ENCODE results near the gene ATF7IP2.
A peak's percentile ranks its signal among the peaks of the same experiment; 100 is the strongest.
"Not testable (repeated sequence)": the region's sequence is repeated elsewhere in the genome, so short reads cannot be mapped to it uniquely, and the experiment has no call there.

The ATF7IP2 gene

DNA sequence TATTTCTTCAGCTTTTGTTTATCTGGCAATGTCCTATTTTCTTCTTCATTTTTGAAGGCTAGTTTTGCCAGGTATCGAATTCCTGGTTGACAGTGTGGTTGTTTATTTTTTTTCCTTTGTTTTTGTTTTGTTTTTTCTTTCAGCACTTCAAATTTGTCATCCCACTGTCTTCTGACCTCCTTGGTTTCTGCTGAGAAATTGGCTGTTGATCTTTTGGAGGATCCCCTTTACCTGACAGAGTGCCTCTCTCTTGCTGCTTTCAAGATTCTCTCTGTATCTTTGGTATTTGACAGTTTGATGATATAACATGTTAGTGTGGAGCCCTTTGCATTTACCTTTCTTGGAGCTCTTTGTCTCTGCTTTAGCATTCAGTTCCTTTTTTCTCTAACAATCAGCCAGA lies 9.6 kb upstream of the ATF7IP2 start:
- no peak for DNase-seq

DNA sequence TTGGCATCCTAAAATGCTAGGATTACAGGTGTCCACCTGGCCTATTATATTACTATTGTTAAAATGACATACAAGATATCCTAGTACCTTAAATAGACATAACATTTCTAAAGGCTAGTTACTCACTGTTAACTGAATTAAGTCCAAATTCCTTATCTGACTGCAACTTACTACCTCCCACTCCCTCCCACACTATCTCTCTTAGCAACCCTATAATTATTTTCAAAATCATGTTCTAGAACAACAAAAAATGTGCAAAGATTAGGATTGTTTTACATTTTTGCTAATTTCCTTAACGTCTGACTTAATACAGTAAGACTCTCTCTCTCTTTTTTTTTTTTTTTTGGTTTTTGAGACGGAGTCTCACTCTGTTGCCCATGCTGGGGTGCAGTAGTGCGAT lies 2.2 kb upstream of the ATF7IP2 start:
- DNase-seq: no peak

DNA sequence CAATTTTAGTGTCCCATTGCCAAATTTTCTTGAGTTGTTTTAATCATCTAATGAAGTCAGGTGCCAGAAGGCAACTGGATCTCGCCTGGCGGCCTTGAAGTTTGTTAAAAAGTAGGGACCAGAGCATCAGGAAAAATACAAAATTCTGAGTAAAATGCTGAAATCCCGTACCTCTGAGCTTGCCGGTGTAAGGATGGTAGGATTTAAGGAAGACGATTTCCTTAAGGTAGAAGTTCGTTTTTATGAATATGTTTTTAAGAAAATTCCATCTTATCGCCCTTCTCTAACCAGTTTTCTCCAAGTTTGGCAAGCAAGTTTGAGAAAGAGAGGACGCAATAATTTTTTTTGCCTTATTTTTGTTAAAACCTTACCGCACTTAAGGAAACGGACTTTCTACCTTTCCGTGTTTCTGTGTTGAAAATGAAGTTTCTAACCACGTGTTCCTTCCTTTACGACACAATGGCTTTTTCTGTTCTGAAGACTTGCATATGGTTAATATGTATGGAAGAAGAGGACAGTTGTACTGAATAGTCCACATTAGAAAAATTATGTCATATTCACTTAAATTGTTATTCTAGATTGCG lies 748 bp downstream of the ATF7IP2 start:
- peak in 1 of 5 experiments; percentile 74 for DNase-seq

DNA sequence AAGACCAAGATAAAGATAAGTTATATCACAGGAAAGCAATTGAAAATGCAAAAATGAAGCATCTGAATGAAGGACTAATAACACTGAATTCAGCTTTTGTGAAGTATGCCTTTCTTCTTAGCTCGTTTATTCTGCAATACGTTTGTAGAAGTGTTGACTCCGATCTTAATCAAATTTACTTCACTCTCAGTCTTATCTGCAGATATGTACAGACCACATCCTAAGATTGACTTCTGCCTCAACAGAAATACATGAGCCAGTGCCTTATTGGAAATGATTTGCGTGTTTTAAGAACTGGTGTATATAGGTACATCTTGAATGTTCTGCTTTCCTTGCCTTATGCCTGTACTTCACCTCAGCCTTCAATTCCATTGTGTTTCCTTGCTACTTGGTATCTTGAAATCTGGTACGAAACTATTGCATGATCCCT lies 1.3 kb downstream of the ATF7IP2 start:
- peak in 1 of 5 experiments; percentile 83 for DNase-seq

DNA sequence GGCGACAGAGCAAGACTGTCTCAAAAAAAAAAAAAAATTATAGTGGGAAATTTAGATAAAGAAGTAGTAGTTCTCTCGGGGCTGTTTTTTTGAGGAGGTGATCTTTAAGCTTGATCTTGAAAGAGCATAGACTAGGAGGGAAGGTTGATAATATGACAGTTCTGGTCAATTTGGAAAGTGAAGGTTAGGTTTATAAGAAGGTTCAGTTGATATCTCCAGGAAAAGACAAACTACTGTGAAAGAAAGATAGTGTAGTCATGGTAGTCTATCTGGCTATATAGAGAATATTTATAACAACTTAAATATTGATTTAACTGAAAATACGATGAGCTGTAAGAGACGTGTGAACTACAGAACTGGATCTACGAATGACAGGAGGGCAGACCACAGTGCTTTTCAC lies 3.1 kb downstream of the ATF7IP2 start:
- DNase-seq: no peak

DNA sequence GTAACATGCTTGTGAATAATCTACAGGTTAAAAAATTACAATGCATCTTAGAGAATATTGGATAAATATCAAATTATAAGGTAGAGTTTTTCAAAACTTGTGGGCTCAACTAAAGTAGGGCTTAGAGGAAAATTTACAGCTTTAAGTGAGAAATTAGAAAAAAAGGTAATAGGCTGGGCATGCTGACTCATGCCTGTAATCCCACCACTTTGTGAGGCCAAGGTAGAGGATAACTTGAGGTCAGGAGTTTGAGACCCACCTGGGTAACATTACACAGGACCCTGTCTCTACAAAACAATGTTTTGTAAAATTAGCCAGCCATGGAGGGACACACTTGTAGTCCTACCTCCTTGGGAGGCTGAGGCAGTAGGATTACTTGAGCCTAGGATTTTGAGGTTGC lies 4.5 kb downstream of the ATF7IP2 start:
- no peak for DNase-seq

DNA sequence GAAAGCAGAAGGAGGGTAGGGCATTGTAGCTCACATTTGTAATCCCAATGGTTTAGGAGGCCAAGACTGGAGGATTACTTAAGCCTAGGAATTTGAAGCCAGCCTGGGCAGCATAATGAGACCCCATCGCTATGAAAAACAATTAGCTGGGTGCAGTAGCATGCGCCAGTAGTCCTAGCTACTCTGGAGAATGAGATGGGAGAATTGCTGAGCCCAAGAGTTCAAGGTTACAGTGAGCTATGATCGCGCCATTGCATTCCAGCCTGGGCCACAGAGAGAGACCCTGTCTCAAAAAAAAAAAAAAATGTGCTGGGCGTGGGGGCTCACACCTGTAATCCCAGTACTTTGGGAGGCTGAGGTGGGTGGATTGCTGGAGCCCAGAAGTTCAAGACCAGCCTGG lies 5.0 kb downstream of the ATF7IP2 start:
- no peak for DNase-seq

DNA sequence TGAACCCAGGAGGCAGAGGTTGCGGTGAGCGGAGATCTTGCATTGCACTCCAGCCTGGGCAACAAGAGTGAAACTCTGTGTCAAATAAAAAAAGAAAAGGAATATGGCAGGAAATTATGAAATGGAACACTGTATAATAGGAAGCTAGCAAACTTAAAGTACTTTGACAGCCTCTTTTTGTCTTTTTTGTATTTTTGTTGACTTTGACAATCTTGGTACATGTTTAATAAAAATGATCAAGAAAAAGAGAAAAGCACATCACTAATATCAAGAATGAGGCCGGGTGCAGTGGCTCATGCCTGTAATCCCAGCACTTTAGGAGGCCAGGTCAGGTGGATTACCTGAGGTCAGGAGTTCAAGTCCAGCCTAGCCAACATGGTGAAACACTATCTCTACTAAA lies 5.5 kb downstream of the ATF7IP2 start:
- DNase-seq: no peak

DNA sequence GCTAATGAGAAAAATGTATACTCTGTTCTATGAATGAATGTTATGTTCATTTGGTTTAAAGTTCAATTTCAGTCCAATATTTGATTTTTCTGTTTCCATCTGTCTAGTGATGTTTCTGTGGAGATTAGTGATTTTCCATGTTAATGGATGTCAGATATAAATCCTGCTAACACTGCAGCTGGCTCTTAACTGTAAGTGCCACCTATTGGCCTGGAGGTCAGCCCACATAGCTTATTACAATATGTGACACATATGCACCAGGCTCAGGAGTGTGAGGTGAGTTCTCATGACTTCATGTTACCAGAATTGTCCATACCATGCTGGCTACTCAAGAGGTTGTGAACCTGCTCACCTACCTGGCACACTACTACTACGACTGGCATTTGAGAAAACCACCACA lies 17.1 kb downstream of the ATF7IP2 start:
- no peak for DNase-seq

DNA sequence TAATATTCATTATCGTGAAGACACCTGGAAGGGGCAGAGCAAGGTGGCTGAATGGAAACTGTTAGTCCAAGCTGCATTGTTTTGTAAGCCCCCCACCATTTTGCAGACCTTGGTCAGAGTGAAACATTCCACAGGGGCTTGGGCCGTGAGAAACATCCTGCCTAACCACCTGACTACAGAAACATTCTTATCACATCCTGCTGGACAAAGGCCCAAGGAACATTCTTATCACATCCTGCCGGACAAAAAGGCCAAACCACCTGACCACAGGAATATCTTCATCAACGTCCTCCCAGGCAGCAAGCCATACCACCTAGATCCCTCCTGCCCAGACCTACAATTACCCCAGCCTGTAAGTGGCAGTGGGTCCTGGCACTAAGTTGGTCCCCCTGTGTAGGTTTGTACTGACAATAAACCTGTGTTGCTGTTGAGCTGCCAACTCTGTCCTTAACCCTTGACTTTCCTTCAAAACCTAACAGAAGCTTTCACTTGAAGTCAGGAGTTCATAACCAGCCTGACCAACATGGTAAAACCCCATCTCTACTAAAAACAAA lies 19.6 kb downstream of the ATF7IP2 start:
- no peak for DNase-seq

DNA sequence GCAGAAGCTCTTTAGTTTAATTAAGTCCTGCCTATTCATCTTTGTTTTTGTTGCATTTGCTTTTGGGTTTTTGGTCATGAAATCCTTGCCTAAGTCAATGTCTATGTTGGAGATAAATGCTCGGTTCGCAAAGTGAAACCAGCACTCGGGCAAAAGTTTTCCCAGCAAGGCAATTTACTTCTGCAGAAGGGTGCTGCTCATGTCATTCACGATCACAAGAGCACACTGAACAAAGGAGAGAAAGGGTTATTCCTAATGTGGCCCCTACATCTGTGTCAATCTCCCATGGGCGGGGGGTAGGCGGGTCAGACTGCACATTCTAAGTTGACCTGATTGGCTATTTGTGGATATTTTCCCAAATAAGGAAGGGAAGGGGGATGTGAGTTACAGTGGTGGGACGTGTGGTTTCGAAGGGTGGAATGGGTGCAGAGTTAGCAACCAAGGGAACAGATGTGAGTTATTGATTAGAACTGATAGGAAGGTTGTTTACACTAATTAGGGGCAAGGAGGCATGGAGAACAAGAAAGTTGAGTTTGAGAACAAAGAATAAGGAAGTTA lies 23.0 kb downstream of the ATF7IP2 start:
- peak in 1 of 5 experiments; percentile 33 for DNase-seq

DNA sequence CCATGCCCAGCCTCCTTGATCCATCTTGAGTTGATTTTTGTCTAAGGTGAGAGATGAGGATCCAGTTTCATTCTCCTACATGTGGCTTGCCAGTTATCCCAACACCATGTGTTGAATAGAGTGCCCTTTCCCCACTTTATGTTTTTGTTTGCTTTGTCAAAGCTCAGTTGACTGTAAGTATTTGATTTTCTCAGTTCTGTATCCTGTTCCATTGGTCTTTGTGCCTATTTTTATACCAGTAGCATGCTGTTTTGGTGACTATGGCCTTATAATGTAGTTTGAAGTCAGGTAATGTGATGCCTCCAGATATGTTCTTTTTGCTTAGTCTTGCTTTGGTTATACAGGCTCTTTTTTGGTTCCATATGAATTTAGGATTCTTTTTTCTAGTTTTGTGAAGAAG lies 23.9 kb downstream of the ATF7IP2 start:
- DNase-seq: not testable (repeated sequence)

DNA sequence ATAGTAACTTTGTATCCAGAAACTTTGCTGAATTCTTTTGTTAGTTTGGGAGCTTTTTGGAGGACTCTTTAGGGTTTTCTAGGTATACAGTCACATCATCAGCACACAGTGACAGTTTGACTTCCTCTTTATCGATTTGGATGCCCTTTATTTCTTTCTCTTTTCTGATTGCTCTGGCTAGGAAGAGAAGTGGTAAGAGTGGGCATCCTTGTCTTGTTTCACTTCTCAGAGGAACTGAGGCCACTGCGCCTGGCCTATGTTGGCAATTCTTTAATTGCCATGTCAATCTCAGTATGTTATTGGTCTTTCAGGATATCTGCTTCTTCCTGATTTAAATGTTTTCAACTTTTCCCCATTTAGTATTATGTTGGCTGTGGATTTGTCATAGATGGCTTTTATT lies 24.6 kb downstream of the ATF7IP2 start:
- DNase-seq: no peak

DNA sequence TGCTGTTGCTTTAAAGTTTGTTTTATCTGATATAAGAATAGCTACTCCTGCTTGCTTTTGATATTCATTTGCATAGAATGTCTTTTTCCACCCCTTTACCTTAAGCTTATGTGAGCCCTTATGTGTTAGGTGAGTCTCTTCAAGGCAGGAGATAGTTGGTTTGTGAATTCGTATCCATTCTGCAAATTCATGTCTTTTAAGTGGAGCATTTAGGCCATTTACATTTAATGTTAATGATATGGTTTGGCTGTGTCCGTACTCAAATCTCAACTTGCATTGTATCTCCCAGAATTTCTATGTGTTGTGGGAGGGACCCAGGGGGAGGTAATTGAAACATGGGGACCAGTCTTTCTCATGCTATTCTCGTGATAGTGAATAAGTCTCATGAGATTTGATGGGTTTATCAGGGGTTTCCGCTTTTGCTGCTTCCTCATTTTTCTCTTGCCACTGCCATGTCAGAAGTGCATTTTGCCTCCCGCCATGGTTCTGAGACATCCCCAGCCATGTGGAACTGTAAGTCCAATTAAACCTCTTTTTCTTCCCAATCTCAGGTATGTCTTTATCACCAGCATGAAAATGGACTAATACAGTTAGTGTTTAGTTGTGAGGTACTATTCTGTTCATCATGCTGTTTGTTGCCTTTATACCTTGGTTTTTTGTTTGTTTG lies 27.2 kb downstream of the ATF7IP2 start:
- no peak for DNase-seq

DNA sequence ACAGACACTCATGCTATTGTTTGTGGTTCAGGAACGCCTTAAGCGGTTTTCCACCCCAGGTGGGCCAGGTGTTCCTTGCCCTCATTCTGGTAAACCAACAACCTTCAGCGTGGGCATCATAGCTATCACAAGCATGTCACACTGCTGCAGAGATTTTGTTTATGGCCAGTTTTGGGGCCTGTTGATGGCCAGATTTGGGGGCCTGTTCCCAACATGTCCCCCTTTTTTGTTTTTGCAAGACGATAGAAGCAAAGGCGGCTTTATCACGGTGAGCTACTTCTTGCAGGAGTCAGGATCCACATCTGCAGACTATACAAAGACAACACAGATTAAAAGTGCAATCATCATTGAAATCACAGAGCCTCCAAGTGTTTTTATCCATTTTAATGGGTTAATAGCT lies 32.3 kb downstream of the ATF7IP2 start:
- DNase-seq: not testable (repeated sequence)

DNA sequence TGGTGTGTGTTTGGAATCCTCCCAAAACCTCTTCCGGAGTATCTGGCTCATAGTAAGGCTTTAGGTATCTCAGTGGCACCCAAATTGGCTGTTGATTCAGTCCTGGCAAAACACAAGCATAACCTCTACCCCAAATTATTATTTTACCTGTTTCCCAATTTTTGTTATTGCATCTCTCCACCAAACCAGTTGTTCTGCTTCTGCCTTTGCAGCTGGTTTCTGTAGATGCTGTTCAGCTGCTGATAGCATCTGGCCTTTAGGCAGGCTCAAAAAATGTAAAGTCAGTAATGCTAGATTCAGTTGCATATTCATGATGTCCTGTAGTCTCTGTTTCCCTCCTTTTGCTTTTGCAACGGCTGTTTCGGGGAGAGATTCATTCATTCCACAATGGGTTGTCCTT lies 33.8 kb downstream of the ATF7IP2 start:
- no peak for DNase-seq

DNA sequence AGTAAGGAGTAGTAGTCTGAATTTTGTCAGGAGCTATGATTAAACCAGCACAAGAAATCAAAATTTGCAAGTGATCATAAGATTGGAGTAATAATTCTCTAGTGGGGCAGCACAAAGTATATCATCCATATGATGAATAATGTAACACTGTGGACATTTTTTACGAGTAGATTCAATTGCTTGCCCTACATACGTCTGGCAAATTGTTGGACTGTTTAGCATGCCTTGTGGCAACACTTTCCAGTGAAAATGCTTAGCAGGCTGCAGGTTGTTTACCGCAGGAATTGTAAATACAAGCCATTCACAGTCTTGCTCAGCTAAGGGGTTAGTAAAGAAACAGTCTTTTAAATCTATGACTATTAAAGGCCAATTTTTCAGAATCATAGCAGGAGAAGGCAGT lies 35.7 kb downstream of the ATF7IP2 start:
- DNase-seq: no peak

DNA sequence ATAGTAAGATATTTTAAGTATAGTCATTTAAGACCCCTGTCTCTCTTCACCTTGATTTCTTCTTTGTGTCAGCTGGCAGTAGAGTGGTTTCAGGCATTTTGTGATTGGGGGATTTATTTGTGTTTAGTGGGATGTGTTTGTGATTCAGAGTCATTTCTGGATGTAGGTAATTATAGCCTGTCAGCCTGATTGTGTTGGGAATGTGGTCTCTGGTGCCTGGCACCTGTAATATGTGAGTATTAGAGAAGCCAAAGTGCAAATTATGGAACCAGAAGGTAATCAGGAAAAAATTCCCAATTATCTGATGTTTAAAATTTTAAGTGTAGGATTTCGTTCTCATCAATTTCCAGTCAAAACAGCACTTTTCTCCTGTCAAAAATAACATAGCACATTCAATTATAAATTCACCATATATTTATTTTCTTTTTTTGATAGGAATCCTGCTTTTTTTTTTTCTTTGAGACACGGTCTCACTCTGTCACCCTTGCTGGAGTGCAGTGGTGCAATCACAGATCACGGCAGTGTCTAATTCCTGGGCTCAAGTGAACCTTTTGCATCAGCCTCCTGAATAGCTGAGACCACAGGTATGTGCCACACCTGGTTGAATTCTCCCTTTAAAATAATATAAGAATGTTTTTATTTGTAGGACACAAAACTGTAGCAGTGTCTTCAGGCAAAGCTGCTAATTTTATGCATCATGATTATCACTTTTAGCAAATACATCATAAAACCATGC lies 42.7 kb downstream of the ATF7IP2 start:
- DNase-seq: no peak

DNA sequence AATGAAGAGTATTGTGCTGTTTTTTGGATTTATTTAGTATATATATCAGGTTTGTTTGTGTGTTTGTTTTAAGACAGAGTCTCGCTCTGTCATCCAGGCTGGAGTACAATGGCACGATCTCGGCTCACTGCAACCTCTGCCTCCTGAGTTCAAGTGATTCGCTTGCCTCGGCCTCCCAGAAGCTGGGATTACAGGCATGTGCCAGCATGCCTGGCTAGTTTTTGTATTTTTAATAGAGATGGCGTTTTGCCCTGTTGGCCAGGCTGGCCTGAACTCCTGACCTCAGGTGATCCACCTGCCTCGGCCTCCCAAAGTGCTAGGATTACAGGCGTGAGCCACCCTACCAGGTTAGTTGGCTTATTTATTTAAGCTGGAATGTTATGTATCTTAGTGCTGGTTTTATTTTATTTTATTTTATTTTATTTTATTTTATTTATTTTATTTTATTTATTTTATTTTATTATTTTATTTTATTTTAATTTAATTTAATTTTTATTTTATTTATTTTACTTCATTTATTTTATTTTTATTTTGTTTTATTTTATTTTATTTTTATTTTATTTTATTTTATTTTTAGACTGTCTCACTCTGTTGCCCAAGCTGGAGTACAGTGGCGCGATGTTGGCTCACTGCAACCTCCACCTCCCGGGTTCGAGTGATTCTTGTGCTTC lies 43.6 kb downstream of the ATF7IP2 start:
- DNase-seq: not testable (repeated sequence)

DNA sequence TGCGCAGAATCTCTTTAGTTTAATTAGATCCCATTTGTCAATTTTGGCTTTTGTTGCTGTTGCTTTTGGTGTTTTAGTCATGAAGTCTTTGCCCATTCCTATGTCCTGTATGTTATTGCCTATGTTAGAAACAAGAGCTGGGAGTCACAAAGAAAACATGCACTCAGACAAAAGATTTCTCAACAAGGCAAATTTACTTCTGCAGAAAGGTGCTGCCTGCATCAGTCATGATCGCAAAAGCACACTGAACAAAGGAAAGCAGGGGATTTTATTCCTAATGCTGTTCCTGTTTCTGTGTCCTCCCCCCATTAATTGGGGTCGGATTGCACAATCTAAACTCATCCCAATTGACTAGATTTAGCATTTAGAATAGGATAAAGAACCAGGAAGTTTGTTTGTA lies 55.9 kb downstream of the ATF7IP2 start:
- DNase-seq: no peak

DNA sequence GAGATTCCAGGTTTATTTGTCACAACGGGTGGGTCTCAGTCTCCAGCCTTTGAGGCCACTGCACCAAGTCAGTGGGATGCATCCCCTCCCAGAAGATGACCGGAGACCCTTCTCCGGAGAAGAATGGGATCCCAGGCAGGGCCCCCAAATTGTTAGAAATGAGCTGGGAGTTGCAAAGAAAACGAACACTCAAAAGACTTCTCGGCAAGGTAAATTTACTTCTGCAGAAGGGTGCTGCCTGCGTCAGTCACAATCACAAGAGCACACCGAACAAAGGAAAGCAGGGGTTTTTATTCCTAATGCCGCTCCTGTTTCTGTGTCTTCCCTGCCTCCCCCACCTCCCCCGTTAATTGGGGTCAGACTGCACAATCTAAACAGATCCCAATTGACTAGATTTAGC lies 61.4 kb downstream of the ATF7IP2 start:
- DNase-seq: peak in 1 of 5 experiments; percentile 2

DNA sequence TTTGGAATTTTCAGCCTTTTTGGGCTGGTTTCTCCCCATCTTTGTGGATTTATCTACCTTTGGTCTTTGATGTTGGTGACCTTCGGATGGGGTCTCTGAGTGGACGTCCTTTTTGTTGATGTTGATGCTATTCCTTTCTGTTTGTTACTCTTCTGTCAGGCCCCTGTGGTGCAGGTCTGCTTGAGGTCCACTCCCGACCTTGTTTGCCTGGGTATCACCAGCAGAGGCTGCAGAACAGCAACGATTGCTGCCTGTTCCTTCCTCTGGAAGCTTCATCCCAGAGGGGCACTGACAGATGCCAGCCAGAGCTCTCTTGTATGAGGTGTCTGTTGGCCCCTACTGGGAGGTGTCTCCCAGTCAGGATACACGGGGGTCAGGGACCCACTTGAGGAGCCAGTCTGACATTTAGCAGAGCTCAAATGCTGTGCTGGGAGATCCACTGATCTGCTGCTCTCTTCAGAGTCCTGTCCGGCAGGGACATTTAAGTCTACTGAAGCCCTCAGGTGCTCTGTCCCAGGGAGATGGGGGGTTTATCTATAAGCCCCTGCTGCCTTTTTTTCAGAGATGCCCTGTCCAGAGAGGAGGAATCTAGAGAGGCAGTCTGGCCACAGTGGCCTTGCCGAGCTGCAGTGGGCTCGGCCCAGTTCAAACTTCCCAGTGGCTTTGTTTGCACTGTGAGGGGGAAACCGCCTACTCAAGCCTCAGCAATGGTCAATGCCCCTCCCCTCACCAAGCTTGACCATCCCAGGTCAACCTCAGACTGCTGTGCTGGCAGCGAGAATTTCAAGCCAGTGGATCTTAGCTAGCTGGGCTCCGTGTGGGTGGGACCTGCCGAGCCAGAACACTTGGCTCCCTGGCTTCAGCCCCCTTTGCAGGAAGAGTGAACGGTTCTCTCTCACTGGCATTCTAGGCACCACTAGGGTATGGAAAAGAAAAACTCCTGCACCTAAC lies 66.6 kb downstream of the ATF7IP2 start:
- DNase-seq: not testable (repeated sequence)
